GM18502 (cell line): ENCODE results near the gene TKTL1.

Experiments used
- ATAC-seq: cut with Tn5 transposase; IDR thresholded peaks from one replicate; pipeline ENCODE4 v1.9.1; 2021; ENCODE audit warnings: mild to moderate bottlenecking; ENCODE audit not compliant: unreplicated experiment, poor library complexity

Gene TKTL1

GRCh38 chrX:154358829-154359228 is 63.2 kb downstream of the TKTL1 start:
- no peak for ATAC-seq

GRCh38 chrX:154359362-154360154 is 64.0 kb downstream of the TKTL1 start:
- no peak for ATAC-seq

- ATAC-seq, result no peak
These were observed 64.6 kb downstream of the TKTL1 start for GRCh38 chrX:154360155-154360713.

GRCh38 chrX:154362085-154362742 is 66.6 kb downstream of the TKTL1 start:
- ATAC-seq, result no peak

- ATAC-seq, result no peak
These were observed 68.3 kb downstream of the TKTL1 start for GRCh38 chrX:154363706-154364439.

GRCh38 chrX:154365052-154365600 is 69.5 kb downstream of the TKTL1 start:
- ATAC-seq, result no peak

- ATAC-seq, result no peak
These were observed 70.5 kb downstream of the TKTL1 start for GRCh38 chrX:154365997-154366665.

- ATAC-seq, result no peak
These were observed 71.1 kb downstream of the TKTL1 start for GRCh38 chrX:154366666-154367055.

- no peak for ATAC-seq
These were observed 72.1 kb downstream of the TKTL1 start for GRCh38 chrX:154367474-154368308.

GRCh38 chrX:154368630-154369448 is 73.2 kb downstream of the TKTL1 start:
- ATAC-seq, result peak; percentile 32

GRCh38 chrX:154369449-154370299 is 74.1 kb downstream of the TKTL1 start:
- no peak for ATAC-seq

GRCh38 chrX:154370300-154371016 is 74.9 kb downstream of the TKTL1 start:
- no peak for ATAC-seq

- ATAC-seq, result peak; percentile 53
These were observed 75.6 kb downstream of the TKTL1 start for GRCh38 chrX:154371017-154371788.

- peak; percentile 1 for ATAC-seq
These were observed 76.2 kb downstream of the TKTL1 start for GRCh38 chrX:154371789-154372300.

GRCh38 chrX:154372612-154373022 is 77.0 kb downstream of the TKTL1 start:
- ATAC-seq, result no peak
